ENCODE data around the gene TRPV4.

The TRPV4 gene

DNA sequence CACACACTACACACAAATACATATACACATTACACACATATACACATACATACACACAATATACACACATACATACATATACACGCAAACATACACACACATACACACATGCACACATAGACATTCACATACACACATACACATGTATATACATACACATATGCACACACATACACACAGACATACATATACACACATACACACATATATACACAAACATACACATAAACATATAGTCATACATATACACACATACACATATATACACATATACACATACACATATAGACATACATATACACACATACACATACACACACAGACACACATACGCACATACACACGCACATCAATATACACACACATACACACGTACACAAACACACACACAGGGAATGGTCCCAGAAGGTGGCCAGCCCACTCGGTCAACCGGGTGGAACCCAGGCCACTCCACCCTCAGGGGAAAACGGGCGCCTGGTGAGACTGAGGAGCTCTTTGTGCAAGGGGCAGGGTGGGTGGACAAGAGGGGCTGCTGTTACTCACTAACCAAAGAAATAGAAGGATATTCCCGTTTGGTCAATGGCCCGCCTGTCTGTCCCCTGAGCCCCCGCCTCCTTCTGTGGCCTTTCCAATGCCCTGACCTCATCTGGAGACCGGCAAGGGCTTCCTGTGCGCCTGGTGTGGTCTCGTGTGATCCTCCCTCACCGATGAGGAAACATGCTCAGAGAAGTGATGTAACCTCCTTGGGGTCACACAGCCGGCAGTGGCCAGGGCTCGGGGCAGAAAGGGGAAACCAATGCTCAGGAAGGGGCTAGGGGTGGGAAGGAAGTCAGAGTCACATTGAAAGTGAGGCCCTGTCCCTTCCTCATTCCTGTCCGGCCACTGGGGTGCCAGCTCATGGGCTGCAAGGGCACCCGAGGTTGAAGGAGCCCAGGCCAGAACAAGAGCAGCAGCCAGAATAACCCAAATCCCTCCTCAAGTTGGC, 5.3 kb downstream of the TRPV4 start:
- DNase-seq: no peak

- DNase-seq: no peak
These were observed 6.1 kb downstream of the TRPV4 start for GRCh38 chr12:109827080-109827479.

- DNase-seq: no peak
These were observed 8.5 kb downstream of the TRPV4 start for GRCh38 chr12:109824731-109825130.

DNA sequence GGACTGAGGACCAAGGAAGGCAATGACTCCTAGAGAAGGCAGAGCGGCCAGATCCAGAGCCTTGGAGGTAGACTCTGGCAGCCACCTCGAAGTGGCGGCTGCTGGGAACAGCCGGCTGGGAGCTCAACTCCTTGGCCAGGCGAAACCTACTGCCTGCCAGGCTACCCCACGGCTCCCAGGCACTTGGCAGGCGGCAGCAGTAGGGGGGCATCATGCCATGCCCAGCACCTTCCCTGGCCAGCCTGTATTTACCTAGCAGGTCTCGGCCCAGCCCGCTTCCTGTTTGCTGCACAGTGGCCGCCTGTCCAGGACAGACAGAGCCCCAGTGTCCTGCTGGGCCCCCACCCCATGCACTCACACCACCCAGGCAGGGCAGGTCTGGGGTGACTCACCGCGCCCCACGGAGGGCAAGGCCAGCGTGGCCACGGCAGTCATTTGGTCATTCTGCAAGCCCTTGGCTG, 10.2 kb downstream of the TRPV4 start:
- no peak for DNase-seq

- no peak for DNase-seq
These were observed 10.8 kb downstream of the TRPV4 start for GRCh38 chr12:109822416-109822815.

DNA sequence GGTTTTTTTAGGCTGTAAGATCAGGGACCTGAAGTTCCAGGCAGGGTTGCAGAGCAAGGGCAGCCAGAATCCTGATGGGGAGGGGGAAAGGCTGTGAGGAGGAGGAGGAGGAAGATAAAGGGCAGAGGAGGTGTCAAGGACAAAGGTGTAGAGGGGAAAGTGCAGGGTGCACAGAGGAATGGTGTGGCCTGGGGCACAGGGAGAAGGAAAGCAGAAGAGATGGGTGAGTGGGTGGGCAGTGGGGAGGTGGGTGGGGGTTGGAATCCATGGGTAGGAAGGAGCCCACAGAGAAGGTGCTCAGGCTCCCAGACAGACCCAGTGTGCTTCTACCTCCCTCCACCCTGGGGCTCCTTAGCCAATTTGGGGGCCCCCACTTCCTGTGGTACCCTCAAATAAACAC, 11.2 kb downstream of the TRPV4 start:
- DNase-seq: no peak

DNA sequence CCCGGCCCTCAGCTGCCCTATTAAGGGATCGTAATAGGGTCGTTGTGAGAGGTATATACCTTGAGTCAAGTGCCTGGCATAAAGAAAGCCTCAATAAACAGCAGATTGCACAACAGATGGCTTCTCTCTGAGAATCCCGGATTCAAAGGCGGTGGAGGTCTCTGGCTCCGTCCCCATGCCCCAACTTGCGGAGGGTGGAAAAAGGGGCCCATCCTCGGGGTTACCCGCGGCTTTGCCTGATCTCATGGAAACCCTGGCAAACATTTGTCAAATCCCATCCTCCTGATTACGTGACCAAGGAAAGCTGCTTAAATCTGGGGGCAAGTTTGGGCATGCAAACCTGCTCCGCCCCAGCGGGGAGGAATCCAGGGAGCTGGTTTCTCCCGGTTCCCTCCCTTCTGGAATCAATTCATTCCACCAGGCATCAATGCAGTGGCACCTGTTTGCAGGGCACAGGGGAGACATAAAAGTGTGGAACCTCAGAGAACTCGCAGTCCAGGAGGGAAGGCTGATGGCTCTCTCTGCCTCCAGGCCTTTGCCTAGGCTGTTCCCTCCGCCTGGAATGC, 12.3 kb downstream of the TRPV4 start:
- no peak for DNase-seq

DNA sequence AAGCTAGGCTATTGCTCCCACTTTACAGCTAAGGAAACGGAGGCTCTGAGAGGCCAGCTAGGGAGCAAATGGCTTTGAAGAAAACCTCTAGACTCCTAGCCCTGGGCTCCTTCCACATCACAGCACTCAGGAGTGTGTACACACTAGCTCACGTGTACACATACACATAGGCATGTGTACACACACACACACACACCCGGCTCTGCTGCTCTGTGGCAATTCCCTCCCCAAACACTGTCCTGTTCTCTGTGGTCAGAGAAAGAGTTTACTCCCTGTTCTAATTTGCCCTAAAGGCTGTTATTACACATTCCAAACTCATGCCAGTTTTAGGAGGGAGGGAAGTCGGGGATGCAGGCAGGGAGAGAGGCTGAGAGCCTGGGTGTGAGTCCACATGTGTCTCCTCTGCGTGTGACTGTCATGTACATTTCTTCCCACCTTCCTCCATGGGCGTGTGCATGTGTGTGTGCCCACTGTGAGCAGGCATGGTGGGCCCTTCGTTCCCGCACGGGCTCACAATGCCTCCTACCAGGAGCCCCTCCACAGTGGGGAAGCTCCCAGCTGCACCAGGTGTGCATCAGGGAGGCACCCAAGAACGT, 14.2 kb downstream of the TRPV4 start:
- DNase-seq: no peak

GRCh38 chr12:109818253-109818652, 14.9 kb downstream of the TRPV4 start:
- no peak for DNase-seq

- no peak for DNase-seq
These were observed 15.5 kb downstream of the TRPV4 start for GRCh38 chr12:109817627-109818231.

DNA sequence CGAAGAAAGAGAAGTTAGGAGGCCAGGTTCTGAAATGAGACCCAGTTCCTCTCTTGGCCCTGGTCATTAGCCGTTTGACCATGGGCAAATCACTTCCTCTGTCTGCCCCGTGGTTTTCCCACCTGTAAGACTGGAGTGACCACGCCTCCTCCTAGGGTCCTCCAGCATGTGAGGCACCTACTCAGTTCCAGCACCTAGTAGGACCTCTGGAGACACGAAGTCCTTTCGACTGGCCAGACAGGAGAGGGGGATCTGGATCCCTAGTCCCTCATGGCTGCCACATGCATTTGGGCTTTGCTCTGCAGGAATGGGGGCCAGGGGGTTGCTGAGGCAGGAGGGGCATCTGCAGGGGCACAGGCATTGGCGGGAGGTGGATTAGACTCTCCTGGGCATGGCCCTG, 16.3 kb downstream of the TRPV4 start:
- DNase-seq: no peak

- no peak for DNase-seq
These were observed 17.2 kb downstream of the TRPV4 start for GRCh38 chr12:109815757-109816617.

- no peak for DNase-seq
These were observed 18.0 kb downstream of the TRPV4 start for GRCh38 chr12:109815225-109815624.

DNA sequence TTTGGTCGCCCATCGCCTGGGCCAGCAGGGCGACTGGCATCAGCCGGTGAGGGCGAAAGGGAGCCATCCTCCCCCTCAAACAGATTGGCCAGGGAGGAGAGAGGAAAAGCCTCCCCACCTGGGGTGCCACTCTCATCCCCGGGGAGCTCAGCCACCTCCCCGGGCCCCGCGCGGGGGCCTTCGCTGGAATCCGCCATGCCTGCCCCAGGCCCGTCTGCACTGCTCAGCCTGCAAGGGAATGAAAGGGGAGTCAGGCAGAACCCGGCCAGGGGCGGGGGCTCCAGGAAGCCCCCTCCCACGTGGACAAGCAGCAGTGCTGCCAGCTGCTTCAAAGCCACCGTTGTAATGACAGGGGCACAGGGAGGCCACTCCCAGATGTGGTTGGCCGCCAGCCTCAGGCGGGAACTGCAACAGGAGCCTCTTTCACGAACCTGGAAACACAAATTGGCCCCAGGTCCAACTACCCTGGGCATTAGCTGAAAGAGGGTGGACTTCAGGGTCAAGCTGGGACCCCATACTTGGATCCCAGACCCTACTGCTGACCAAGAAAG, 18.5 kb downstream of the TRPV4 start:
- no peak for DNase-seq

- DNase-seq: no peak
These were observed 19.3 kb downstream of the TRPV4 start for GRCh38 chr12:109813810-109814416.

DNA sequence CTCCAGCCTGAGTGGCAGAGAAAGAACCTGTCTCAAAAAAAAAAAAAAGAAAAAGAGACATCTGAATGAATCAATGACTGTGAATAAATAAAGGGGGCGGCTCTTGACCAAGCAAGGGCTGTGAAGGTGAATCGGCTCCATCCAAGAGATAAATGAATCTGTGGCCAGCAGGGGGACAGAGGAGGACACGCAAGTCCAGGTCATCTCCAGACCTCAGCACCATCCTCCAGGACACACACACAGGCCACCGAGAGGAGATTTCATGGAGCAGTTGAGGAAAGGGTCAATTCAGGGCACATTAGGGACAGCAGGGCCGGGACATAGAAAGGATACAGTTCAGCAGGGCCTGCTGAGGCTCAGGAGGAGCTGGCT, 21.6 kb downstream of the TRPV4 start:
- no peak for DNase-seq

DNA sequence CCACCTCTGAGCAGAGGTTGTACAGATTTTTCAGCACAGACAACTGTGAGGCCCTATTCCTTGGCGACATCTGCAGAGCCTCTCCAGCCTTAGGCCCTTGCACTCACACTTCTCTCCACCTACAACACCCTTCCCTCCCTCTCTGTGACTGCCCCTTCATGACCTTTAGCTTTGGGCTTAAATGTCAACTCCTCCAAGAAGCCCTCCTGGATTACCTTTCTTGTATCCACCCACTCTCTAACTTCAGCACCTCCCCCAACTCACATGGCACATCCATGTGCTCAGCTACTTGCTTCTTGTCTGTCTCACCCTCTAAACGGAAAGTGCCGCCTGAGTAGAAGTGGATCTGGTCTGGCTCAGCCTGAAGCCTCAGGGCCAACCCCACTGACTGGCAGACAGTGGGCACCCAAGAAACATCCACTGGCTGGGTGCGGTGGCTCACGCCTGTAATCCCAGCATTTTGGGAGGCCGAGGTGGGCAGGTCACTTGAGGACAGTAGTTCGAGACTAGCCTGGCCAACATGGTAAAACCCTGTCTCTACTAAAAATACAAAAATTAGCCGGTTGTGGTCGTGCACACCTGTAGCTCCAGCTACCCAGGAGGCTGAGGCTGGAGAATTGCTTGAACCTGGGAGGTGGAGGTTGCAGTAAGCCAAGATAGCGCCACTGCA, 22.1 kb downstream of the TRPV4 start:
- DNase-seq: no peak

GRCh38 chr12:109808876-109809646, 24.1 kb downstream of the TRPV4 start:
- DNase-seq: no peak

- no peak for DNase-seq
These were observed 25.1 kb downstream of the TRPV4 start for GRCh38 chr12:109807954-109808643.

All from stimulated activated CD4-positive, alpha-beta T cell treated with anti-CD3 and anti-CD28 coated beads, Interleukin-15, amount 100 ng/mL, for 24 hours (primary cell).